Measurements from ENCODE around the gene GOLGA8N. TPM values are rescaled to one million over a fixed set of nuclear protein-coding genes. Genes with fewer than 3 reads are reported as not detected.

GOLGA8N gene
- total RNA-seq, 1 experiment from 2014 or later, result 2.4 TPM

GRCh38 chr15:32636908-32637567 lies 43.8 kb downstream of the GOLGA8N start:
- no peaks in the 10 kb centered on the region for H4K20me1 ChIP-seq (ENCODE audit: insufficient read depth)
- no peaks in the 10 kb centered on the region for H3K27me3 ChIP-seq (ENCODE audit: insufficient read depth, low read length)
- no peaks in the 10 kb centered on the region for H3K9me2 ChIP-seq (ENCODE audit: insufficient read depth)
- POLR2A ChIA-PET, result no interaction called here
- H3K36me3 ChIP-seq (ENCODE audit: control insufficient read depth in 1 of 2, insufficient read depth in 2 of 2, low read length in 2 of 2), result peaks cover 66 to 68% of the 10 kb centered on the region in 2 experiments
- intact Hi-C loops (cut with micrococcal nuclease), result no loop called here
- ATAC-seq (no peak), DNase-seq (ENCODE audit: low read depth, low spot score) (no peak)
- no peak overlapping the region for H3K4me3 ChIP-seq (replicated peaks in 1 of 2; ENCODE audit: low read depth in 1 of 2, low read length in 2 of 2)
- RAD21 ChIA-PET (ENCODE audit: low non-redundant PET in 1 of 2, low total read pairs in 2 of 2, uncharacterized antibody in 2 of 2, unreplicated experiment in 2 of 2), result no interaction called here
- no peak overlapping the region for H3K9ac ChIP-seq (ENCODE audit: low read length)
- TF ChIP-seq MAX (IDR thresholded peaks at IDR 0.05), result no peak
- TF ChIP-seq EZH2phosphoT487 (IDR thresholded peaks at IDR 0.05; ENCODE audit: borderline replicate concordance), result no peak
- TF ChIP-seq RAD21 (IDR thresholded peaks at IDR 0.05; ENCODE audit: low read depth), result no peak
- no peak for TF ChIP-seq SP1 (IDR thresholded peaks at IDR 0.05; ENCODE audit: low read depth)
- TF ChIP-seq POLR2A (IDR thresholded peaks at IDR 0.05; ENCODE audit: borderline replicate concordance, extremely low read depth, insufficient read depth, insufficient read length), result no peak
- H3K79me2 ChIP-seq (ENCODE audit: insufficient read depth, low read length), result peaks cover 37% of the 10 kb centered on the region
- H3K9me3 ChIP-seq (ENCODE audit: control insufficient read depth in 1 of 2, insufficient read depth in 1 of 2, low read depth in 1 of 2, low read length in 2 of 2), result no peaks in the 10 kb centered on the region
- no peak overlapping the region for H3K4me2 ChIP-seq (ENCODE audit: low read length)
- no TSS peak for BruUV-seq (replicated peaks)
- H2AFZ ChIP-seq (ENCODE audit: low read depth, low read length, poor library complexity, severe bottlenecking), result no peak overlapping the region
- no peaks in the 10 kb centered on the region for H3K4me1 ChIP-seq (ENCODE audit: control insufficient read depth in 1 of 2, insufficient read depth in 2 of 2, low read length in 2 of 2)
- no peak overlapping the region for H3K27ac ChIP-seq (ENCODE audit: low read depth, low read length)
- CTCF ChIA-PET, result no interaction called here

GRCh38 chr15:32637704-32638103 lies 44.4 kb downstream of the GOLGA8N start:
- H3K4me3 ChIP-seq (replicated peaks in 1 of 2; ENCODE audit: low read depth in 1 of 2, low read length in 2 of 2), result no peak overlapping the region
- ChIA-PET RAD21 (ENCODE audit: low non-redundant PET in 1 of 2, low total read pairs in 2 of 2, uncharacterized antibody in 2 of 2, unreplicated experiment in 2 of 2) (no interaction called here), CTCF (no interaction called here), POLR2A (no interaction called here)
- BruUV-seq (replicated peaks), result no TSS peak
- no peaks in the 10 kb centered on the region for H3K9me2 ChIP-seq (ENCODE audit: insufficient read depth)
- no peaks in the 10 kb centered on the region for H3K4me1 ChIP-seq (ENCODE audit: control insufficient read depth in 1 of 2, insufficient read depth in 2 of 2, low read length in 2 of 2)
- H3K4me2 ChIP-seq (ENCODE audit: low read length), result no peak overlapping the region
- H3K27me3 ChIP-seq (ENCODE audit: insufficient read depth, low read length), result no peaks in the 10 kb centered on the region
- H2AFZ ChIP-seq (ENCODE audit: low read depth, low read length, poor library complexity, severe bottlenecking), result no peak overlapping the region
- H3K36me3 ChIP-seq (ENCODE audit: control insufficient read depth in 1 of 2, insufficient read depth in 2 of 2, low read length in 2 of 2), result peaks cover 66 to 67% of the 10 kb centered on the region in 2 experiments
- intact Hi-C loops (cut with micrococcal nuclease), result no loop called here
- no peaks in the 10 kb centered on the region for H3K9me3 ChIP-seq (ENCODE audit: control insufficient read depth in 1 of 2, insufficient read depth in 1 of 2, low read depth in 1 of 2, low read length in 2 of 2)
- no peak overlapping the region for H3K27ac ChIP-seq (ENCODE audit: low read depth, low read length)
- H4K20me1 ChIP-seq (ENCODE audit: insufficient read depth), result no peaks in the 10 kb centered on the region
- peaks cover 34% of the 10 kb centered on the region for H3K79me2 ChIP-seq (ENCODE audit: insufficient read depth, low read length)
- no peak for DNase-seq (ENCODE audit: low read depth, low spot score)
- no peak overlapping the region for H3K9ac ChIP-seq (ENCODE audit: low read length)
- ATAC-seq, result no peak
- TF ChIP-seq CBX3 (IDR thresholded peaks at IDR 0.05; ENCODE audit: low read depth), result no peak
- TF ChIP-seq TCF7L2 (IDR thresholded peaks at IDR 0.05; ENCODE audit: borderline replicate concordance, extremely low read depth, insufficient read depth, insufficient read length), result no peak
- no peak for TF ChIP-seq ZNF274 (IDR thresholded peaks at IDR 0.05; ENCODE audit: low read depth, low read length)
- no peak for TF ChIP-seq CEBPB (IDR thresholded peaks at IDR 0.05; ENCODE audit: low read depth)
- TF ChIP-seq SP1 (IDR thresholded peaks at IDR 0.05; ENCODE audit: low read depth), result no peak
- no peak for TF ChIP-seq CTCF (IDR thresholded peaks at IDR 0.05 in 2 of 3, conservative IDR thresholded peaks at IDR 0.05 in 1 of 3; ENCODE audit: borderline replicate concordance in 1 of 3, insufficient read depth in 1 of 3, low read depth in 2 of 3, low read length in 2 of 3)
- TF ChIP-seq SIN3A (IDR thresholded peaks at IDR 0.05; ENCODE audit: low read depth), result no peak
- no peak for TF ChIP-seq EGR1 (IDR thresholded peaks at IDR 0.05; ENCODE audit: low read depth)
- TF ChIP-seq ZBTB33 (IDR thresholded peaks at IDR 0.05; ENCODE audit: extremely low read depth, insufficient replicate concordance, low read length), result no peak
- TF ChIP-seq POLR2AphosphoS5 (IDR thresholded peaks at IDR 0.05; ENCODE audit: low read depth, low read length), result no peak
- no peak for TF ChIP-seq POLR2A (IDR thresholded peaks at IDR 0.05; ENCODE audit: borderline replicate concordance, extremely low read depth, insufficient read depth, insufficient read length)
- TF ChIP-seq EZH2phosphoT487 (IDR thresholded peaks at IDR 0.05; ENCODE audit: borderline replicate concordance), result no peak

Data from HCT116 (cell line).